ENCODE data around the gene FAM210A. TPM values are rescaled to one million over a fixed set of nuclear protein-coding genes. Genes with fewer than 3 reads are reported as not detected.

The FAM210A gene
- total RNA-seq, 2 experiments from 2014 or later, result 25.1 to 30.2 TPM

DNA sequence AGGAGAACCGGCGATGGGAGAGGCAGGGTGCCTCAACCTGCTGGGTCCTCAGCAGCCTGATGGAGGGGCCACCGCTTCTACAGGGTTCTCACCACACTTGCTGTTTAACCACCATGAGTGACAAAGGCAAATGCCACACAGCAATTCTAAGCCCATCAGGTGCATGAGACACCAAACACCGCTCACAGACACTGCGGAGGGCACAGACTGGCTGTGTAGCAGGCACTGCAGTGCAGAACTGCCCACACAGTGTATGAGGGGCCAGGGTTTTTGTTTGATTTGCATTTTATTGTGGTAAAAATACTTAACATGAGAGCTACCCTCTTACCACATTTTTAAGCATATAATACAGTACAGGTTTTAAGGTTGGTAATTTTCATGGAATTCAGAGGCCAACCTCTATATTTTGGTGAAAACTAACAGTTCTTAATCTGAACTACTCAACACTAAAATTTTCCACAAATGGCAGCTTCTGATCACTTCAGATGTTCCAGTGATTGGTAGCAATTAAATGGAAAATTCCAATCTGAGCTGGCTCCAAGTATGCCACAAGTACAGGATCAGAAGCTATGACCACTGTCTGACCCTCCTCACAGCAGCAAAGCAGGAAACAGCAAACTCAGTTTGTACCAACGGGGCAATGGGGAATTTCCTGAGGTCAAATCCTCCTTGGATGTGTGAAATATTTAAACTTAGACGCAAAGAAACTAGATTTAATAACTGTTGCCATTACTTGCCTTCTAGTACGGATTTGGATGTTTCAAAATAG, 67.7 kb downstream of the FAM210A start:
- Mint-ChIP-seq H3K9me3 (ENCODE audit: insufficient read depth) (no peaks in the 10 kb centered on the region), H3K27ac (no peak overlapping the region), H3K36me3 (ENCODE audit: low read depth) (peaks cover 9% of the 10 kb centered on the region), H3K27me3 (ENCODE audit: low read depth) (no peaks in the 10 kb centered on the region), H3K4me3 (no peak overlapping the region), H3K4me1 (ENCODE audit: low read depth) (no peaks in the 10 kb centered on the region)
- DNase-seq, result no peak
- ATAC-seq, result no peak
- ChIA-PET POLR2A (no interaction called here), CTCF (no interaction called here)

DNA sequence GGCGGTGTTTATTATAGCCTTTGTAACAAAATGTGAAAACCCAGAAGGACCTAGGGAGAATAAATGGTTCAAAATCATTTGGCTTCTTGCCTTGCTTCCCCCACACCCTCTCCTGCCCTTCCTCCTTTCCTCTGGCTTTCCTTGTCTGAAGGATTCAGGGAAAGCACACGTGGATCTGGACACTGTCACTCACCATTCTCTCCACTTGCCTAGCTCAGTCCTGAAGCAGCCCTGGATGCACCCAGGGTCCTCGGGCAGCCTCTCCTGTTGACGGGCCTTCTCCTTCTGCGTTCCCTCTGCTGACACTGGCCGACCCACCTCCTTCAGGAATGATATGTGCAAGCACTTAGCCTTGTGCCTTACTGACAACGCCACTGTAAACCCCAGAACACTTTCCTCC, 68.4 kb downstream of the FAM210A start:
- ATAC-seq, result no peak
- DNase-seq, result no peak
- Mint-ChIP-seq H3K27ac (no peak overlapping the region), H3K36me3 (ENCODE audit: low read depth) (peaks cover 6% of the 10 kb centered on the region), H3K27me3 (ENCODE audit: low read depth) (no peaks in the 10 kb centered on the region), H3K4me1 (ENCODE audit: low read depth) (no peaks in the 10 kb centered on the region), H3K4me3 (no peak overlapping the region), H3K9me3 (ENCODE audit: insufficient read depth) (no peaks in the 10 kb centered on the region)
- ChIA-PET POLR2A (no interaction called here), CTCF (no interaction called here)

DNA sequence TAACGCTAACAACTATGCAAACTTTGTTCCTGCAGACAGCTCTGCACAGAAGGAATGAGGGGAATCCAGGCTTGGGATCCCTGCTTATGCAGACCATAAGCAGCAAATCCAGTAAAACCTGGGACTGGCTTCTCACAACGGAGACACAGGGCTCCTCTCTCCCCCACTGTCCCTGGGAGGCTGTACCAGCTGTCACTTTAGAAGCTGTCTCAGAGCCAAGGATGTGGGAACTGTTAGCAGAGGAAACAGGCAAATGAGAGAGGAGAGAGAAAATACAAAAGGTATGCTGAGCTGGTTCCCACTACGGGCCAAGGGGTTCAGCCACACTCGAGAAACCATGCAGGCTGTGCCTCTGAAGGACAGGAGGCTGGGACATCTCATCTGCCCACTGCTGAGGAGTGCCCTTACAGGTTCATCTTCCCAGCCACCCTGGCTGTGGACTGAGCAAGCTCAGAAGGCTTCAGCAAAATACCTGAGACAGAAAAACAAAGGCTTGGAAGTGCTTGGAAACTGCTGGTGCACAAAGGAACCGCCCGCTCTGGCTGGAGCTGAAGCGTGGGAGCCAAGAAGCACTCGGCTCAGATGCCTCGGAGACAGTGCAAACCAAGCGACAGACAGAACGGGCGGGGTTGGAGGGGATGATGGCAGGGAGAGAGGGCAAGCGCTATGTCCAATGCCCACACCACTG, 72.5 kb downstream of the FAM210A start:
- CTCF ChIA-PET, result interaction anchor here (1.6 kb wide), 1 partner anchor 438 kb away, joined by 5 read pairs; no protein-coding TSS in a partner anchor
- H3K27me3 Mint-ChIP-seq (ENCODE audit: low read depth), result no peaks in the 10 kb centered on the region
- no peaks in the 10 kb centered on the region for H3K4me1 Mint-ChIP-seq (ENCODE audit: low read depth)
- ATAC-seq, result no peak
- POLR2A ChIA-PET, result no interaction called here
- DNase-seq, result no peak
- H3K9me3 Mint-ChIP-seq (ENCODE audit: insufficient read depth), result no peaks in the 10 kb centered on the region
- H3K36me3 Mint-ChIP-seq (ENCODE audit: low read depth), result no peaks in the 10 kb centered on the region
- no peak overlapping the region for H3K27ac Mint-ChIP-seq
- no peak overlapping the region for H3K4me3 Mint-ChIP-seq

DNA sequence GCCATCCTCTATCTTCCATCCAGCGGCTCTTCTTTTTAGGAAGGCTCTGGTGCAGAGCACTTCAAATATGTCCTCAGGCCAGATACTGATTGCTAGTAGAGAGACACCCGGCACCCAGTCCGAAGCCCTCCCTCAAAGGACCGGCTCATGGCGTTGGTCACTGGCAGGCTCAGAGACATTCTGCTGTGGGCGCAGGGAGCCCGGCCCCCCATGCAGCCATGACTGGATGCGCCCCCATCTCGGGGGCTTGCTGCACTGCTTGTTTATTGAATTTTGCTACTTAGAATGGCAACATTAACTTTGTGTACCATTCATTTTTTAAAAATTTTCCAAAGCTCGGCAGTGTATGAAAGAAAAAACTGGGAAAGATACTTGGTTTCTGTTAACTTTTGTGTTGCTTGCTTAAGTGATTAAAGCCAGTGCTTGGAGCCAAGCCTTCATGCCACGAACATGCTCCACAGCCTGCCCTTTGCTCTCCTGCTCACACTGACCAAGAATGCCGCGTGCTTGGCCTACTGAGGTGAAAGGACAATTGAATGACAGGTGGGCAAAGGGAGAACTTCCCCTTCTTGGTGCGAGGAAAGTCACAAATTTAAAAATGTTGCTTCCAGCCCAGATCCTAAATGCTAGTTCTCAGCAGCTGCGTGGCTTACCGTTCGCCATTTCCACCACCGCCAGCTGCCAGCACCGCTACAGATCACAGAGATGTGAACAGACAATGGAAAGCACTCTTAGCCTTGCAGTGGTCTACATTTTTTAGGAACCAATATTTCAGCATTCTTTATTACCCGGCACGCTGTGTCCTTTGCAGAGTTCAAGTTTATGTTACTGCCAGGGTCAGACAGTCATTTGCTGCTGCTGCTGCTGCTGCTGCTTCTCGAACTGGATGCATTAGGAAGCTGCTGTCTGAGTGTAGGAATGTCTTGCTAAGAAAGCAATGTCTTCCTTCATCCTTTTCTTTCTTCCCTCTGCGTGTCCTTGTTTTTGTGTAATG, 76.7 kb downstream of the FAM210A start:
- Mint-ChIP-seq H3K36me3 (ENCODE audit: low read depth) (peaks cover 20% of the 10 kb centered on the region), H3K9me3 (ENCODE audit: insufficient read depth) (no peaks in the 10 kb centered on the region), H3K27me3 (ENCODE audit: low read depth) (no peaks in the 10 kb centered on the region), H3K4me3 (no peak overlapping the region), H3K27ac (no peak overlapping the region), H3K4me1 (ENCODE audit: low read depth) (no peaks in the 10 kb centered on the region)
- ChIA-PET POLR2A (no interaction called here), CTCF (no interaction called here)
- no peak for DNase-seq
- no peak for ATAC-seq

DNA sequence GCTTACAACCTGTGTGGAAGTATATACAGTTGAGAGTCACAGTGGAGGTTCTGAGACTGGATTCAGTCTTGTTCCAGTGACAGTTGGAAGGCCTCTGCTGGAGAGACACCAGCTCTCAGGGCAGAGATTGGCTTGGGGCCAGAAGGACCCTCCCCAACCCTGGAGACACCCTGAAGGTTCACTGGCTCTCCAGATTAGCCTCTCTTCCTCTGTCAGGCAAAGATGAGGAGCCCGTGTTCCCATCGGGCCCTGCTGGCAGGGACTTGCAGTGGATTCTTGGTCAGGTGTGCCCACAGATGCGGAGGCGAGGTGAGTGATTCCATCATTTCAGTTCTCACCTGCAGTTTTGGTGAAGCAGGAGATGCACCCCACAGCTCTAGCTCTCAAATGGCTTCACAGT, 78.6 kb downstream of the FAM210A start:
- ATAC-seq (no peak), DNase-seq (no peak)
- no peaks in the 10 kb centered on the region for H3K4me1 Mint-ChIP-seq (ENCODE audit: low read depth)
- peaks cover 21% of the 10 kb centered on the region for H3K36me3 Mint-ChIP-seq (ENCODE audit: low read depth)
- H3K27me3 Mint-ChIP-seq (ENCODE audit: low read depth), result no peaks in the 10 kb centered on the region
- no peak overlapping the region for H3K27ac Mint-ChIP-seq
- CTCF ChIA-PET, result no interaction called here
- POLR2A ChIA-PET, result no interaction called here
- no peaks in the 10 kb centered on the region for H3K9me3 Mint-ChIP-seq (ENCODE audit: insufficient read depth)
- H3K4me3 Mint-ChIP-seq, result no peak overlapping the region

DNA sequence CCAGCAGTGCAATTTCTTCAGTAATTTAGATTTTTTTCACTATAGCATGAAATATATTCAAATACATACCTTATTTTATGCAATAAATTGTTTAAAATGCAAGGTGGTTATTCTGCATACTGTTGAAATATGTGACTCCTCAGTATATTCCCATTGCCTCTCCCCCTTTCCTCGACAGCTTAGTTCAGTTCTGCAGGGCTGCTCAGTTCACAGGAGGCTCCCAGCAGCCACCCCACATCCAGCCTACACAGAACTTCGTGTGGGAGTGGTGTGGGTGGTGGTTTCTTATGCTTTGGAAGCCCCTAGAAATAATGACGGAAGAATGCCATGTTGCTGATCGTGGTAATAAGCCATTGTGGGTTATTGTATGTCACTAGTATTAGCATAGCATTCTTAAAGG, 79.7 kb downstream of the FAM210A start:
- ATAC-seq, result no peak
- H3K9me3 Mint-ChIP-seq (ENCODE audit: insufficient read depth), result no peaks in the 10 kb centered on the region
- ChIA-PET POLR2A (no interaction called here), CTCF (no interaction called here)
- no peak for DNase-seq
- H3K36me3 Mint-ChIP-seq (ENCODE audit: low read depth), result peaks cover 21% of the 10 kb centered on the region
- H3K4me1 Mint-ChIP-seq (ENCODE audit: low read depth), result no peaks in the 10 kb centered on the region
- H3K4me3 Mint-ChIP-seq, result no peak overlapping the region
- no peak overlapping the region for H3K27ac Mint-ChIP-seq
- no peaks in the 10 kb centered on the region for H3K27me3 Mint-ChIP-seq (ENCODE audit: low read depth)

DNA sequence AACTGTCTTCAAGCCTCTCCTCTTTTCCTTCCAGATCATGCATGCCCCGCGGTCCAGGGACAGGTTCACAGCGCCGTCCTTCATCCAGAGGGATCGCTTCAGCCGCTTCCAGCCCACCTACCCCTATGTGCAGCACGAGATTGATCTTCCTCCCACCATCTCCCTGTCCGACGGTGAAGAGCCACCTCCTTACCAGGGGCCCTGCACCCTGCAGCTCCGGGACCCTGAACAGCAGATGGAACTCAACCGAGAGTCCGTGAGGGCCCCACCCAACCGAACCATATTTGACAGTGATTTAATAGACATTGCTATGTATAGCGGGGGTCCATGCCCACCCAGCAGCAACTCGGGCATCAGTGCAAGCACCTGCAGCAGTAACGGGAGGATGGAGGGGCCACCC, 81.3 kb downstream of the FAM210A start:
- DNase-seq (no peak), ATAC-seq (no peak)
- H3K36me3 Mint-ChIP-seq (ENCODE audit: low read depth), result peaks cover 21% of the 10 kb centered on the region
- ChIA-PET CTCF (no interaction called here), POLR2A (no interaction called here)
- H3K27ac Mint-ChIP-seq, result no peak overlapping the region
- H3K27me3 Mint-ChIP-seq (ENCODE audit: low read depth), result no peaks in the 10 kb centered on the region
- no peak overlapping the region for H3K4me3 Mint-ChIP-seq
- H3K9me3 Mint-ChIP-seq (ENCODE audit: insufficient read depth), result no peaks in the 10 kb centered on the region
- no peaks in the 10 kb centered on the region for H3K4me1 Mint-ChIP-seq (ENCODE audit: low read depth)

DNA sequence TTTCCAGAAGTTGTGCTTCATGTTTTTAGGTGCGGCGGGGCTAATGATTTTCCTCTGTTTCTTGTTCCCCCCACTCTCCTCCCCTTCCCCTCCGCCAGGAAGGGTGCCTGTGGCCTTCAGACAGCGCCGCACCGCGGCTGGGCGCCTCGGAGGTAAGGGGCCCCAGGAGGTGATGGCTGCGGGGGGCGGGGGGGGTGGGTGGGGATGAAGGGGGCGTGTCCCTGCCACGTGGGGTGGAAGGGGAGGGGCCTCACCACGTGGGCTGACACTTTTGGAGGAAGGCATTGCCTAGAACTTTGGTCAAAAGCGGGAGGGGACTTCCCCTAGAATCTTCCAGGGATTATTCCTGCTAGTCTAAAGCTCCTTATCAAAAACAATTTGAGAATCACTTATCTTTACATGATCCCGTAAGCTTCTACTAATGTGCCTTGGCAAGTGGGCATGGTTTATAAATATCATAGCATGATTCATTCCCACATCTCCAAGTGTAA, 83.1 kb downstream of the FAM210A start:
- Mint-ChIP-seq H3K27ac (no peak overlapping the region), H3K4me3 (no peak overlapping the region), H3K9me3 (ENCODE audit: insufficient read depth) (no peaks in the 10 kb centered on the region), H3K27me3 (ENCODE audit: low read depth) (no peaks in the 10 kb centered on the region), H3K4me1 (ENCODE audit: low read depth) (no peaks in the 10 kb centered on the region), H3K36me3 (ENCODE audit: low read depth) (peaks cover 24% of the 10 kb centered on the region)
- ChIA-PET POLR2A (no interaction called here), CTCF (no interaction called here)
- DNase-seq, result no peak
- ATAC-seq, result no peak

DNA sequence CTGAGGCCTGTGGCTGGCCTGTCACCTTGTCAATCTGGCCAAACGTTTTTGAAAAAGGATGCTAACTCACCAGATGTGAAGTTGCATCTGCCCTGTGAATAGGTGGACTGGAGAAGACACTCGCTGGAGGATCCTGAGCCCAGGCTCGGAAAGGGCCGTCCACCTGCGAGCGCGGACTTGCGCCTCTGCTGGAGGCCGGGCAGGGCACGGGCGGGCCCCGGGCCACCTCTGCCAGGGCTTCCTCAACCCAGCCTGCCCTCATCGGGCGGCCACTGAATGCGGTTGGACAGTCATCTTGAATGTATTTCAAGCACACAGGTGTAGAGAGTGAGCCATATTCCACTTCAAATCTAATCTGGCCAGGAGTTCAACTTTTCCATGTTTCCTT, 83.9 kb downstream of the FAM210A start:
- ATAC-seq, result no peak
- Mint-ChIP-seq H3K27ac (no peak overlapping the region), H3K4me3 (no peak overlapping the region), H3K36me3 (ENCODE audit: low read depth) (peaks cover 20% of the 10 kb centered on the region), H3K27me3 (ENCODE audit: low read depth) (no peaks in the 10 kb centered on the region), H3K4me1 (ENCODE audit: low read depth) (no peaks in the 10 kb centered on the region), H3K9me3 (ENCODE audit: insufficient read depth) (no peaks in the 10 kb centered on the region)
- CTCF ChIA-PET, result no interaction called here
- DNase-seq, result no peak
- POLR2A ChIA-PET, result no interaction called here

DNA sequence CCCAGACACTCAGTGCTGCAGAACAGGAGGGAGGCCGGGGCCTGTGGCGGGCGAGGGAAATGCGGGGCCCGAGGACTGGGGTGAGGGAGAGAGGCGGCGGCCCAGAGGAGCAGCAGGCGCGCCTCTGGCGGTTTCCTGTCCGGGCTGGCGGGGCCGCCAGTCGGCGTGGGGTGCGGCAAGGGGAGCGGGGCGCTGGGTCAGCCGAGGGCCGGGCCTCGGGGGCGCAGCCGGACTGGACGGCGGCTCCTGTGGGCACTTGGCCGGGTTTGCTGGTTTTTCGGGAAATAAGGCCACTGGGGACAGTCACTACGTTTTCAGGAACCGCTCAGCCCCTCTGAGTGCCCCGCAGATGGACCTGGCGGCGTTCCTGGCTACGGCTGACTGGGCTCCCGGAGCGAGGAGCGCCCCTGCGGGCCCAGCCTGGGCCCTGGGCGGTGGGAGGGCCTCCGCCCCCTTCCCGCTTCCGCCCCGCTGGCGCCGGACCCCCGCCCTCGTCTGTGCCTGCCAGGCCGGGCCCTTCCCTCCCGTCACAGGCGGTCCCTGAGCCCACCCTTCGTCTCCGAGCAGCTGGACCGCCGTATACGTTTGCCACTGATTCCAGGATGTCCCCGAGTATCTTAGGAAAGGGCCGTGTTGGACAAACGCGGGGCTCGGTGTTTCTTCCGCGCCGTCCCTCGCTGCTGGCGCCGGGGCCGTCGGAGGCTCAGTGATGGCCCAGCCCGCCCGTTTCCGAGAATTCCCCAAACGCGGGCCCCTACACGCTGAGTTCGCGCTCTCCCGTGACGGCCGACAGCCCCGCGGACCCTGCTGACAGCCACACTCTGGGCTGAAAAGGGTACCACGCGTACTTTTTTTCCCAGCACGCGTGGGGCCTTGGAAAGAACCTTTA, 84.6 kb downstream of the FAM210A start:
- DNase-seq (no peak), ATAC-seq (no peak)
- H3K27ac Mint-ChIP-seq, result no peak overlapping the region
- H3K4me3 Mint-ChIP-seq, result no peak overlapping the region
- H3K4me1 Mint-ChIP-seq (ENCODE audit: low read depth), result no peaks in the 10 kb centered on the region
- H3K27me3 Mint-ChIP-seq (ENCODE audit: low read depth), result no peaks in the 10 kb centered on the region
- ChIA-PET POLR2A (no interaction called here), CTCF (no interaction called here)
- peaks cover 19% of the 10 kb centered on the region for H3K36me3 Mint-ChIP-seq (ENCODE audit: low read depth)
- H3K9me3 Mint-ChIP-seq (ENCODE audit: insufficient read depth), result no peaks in the 10 kb centered on the region

DNA sequence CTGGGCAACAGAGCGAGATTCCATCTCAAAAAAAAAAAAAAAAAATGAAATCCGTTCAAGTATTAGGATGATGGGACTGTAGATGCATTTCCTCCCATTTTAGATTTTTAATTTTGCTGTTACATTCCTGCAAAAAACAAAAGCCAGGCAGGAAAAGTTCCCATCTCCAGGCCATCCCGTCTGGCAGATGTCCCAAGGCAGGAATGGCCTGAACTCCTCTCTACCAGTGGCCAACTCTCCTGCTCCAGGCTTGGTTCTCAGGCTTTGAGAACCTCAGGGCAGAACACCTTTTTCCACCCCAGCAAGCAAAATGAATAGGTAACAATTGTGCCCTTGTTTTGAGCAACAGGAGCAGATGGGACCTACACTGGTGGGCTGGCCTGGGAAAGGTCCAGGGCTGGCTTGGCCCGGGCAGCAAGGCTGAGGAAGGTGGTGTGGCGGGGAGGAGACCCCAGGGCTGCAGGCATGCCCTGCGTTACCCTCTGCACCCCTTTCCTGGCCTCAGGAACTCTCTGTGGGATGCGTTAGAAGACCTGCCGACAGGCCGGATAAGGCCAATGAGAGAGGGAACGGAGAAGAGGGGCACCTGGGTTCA, 86.0 kb downstream of the FAM210A start:
- Mint-ChIP-seq H3K27me3 (ENCODE audit: low read depth) (no peaks in the 10 kb centered on the region), H3K36me3 (ENCODE audit: low read depth) (peaks cover 11% of the 10 kb centered on the region)
- no peak for ATAC-seq

More for the DNA sequence above, 86.0 kb downstream of the FAM210A start:
- CTCF ChIA-PET, result no interaction called here
- Mint-ChIP-seq H3K9me3 (ENCODE audit: insufficient read depth) (no peaks in the 10 kb centered on the region), H3K27ac (no peak overlapping the region), H3K4me1 (ENCODE audit: low read depth) (no peaks in the 10 kb centered on the region), H3K4me3 (no peak overlapping the region)
- POLR2A ChIA-PET, result no interaction called here
- DNase-seq, result no peak

Measured in activated CD8-positive, alpha-beta T cell treated with anti-CD3 and anti-CD28 coated beads, Interleukin-2, amount 10 ng/mL, durations not matched to agents 7 days and 5 days (primary cell).